Activated CD8-positive, alpha-beta T cell treated with anti-CD3 and anti-CD28 coated beads, Interleukin-2, amount 10 ng/mL, durations not matched to agents 7 days and 5 days (primary cell): ENCODE results near the gene CDH11. TPM values are rescaled to one million over a fixed set of nuclear protein-coding genes. Genes with fewer than 3 reads are reported as not detected.

Experiments
- ATAC-seq: fragments of 150-1000 bp; cut with Tn5 transposase; one replicate; pipeline ENCODE4 v1.10.0; 2021; ENCODE audit warnings: moderate library complexity
- CTCF ChIA-PET: fragments of 350-600 bp; sonication (Branson Sonifier 250); formaldehyde crosslinking; loops from one replicate; lab custom pipeline; 2021; ENCODE audit warnings: antibody characterized with exemption; lab: Charles Lee
- POLR2A ChIA-PET: fragments of 350-600 bp; sonication (Branson Sonifier 250); formaldehyde crosslinking; loops from one replicate; lab custom pipeline; 2021; ENCODE audit warnings: antibody characterized with exemption; lab: Charles Lee
- DNase-seq: peaks from one replicate; pipeline ENCODE4 v3.0.0-alpha.2; 2020
- H3K27ac Mint-ChIP-seq: one replicate; pipeline ENCODE4 v1.8.0; 2021; ENCODE audit warnings: mild to moderate bottlenecking, mixed read lengths
- H3K27me3 Mint-ChIP-seq: one replicate; pipeline ENCODE4 v1.8.0; 2021; ENCODE audit warnings: low read depth, mixed read lengths
- H3K36me3 Mint-ChIP-seq: one replicate; pipeline ENCODE4 v1.8.0; 2021; ENCODE audit warnings: low read depth, mixed read lengths
- H3K4me1 Mint-ChIP-seq: one replicate; pipeline ENCODE4 v1.8.0; 2021; ENCODE audit warnings: low read depth, mixed read lengths
- H3K4me3 Mint-ChIP-seq: one replicate; pipeline ENCODE4 v1.8.0; 2021; ENCODE audit warnings: mild to moderate bottlenecking, mixed read lengths
- H3K9me3 Mint-ChIP-seq: one replicate; pipeline ENCODE4 v1.8.0; 2022; ENCODE audit warnings: mixed read lengths; ENCODE audit not compliant: insufficient read depth
- total RNA-seq, 2 experiments: library from RNA; stranded (reverse); gene quantifications; one replicate each; pipeline ENCODE4 v1.2.3, GENCODE V29; 2021

The CDH11 gene
- total RNA-seq, 2 experiments from 2014 or later, result not detected

DNA sequence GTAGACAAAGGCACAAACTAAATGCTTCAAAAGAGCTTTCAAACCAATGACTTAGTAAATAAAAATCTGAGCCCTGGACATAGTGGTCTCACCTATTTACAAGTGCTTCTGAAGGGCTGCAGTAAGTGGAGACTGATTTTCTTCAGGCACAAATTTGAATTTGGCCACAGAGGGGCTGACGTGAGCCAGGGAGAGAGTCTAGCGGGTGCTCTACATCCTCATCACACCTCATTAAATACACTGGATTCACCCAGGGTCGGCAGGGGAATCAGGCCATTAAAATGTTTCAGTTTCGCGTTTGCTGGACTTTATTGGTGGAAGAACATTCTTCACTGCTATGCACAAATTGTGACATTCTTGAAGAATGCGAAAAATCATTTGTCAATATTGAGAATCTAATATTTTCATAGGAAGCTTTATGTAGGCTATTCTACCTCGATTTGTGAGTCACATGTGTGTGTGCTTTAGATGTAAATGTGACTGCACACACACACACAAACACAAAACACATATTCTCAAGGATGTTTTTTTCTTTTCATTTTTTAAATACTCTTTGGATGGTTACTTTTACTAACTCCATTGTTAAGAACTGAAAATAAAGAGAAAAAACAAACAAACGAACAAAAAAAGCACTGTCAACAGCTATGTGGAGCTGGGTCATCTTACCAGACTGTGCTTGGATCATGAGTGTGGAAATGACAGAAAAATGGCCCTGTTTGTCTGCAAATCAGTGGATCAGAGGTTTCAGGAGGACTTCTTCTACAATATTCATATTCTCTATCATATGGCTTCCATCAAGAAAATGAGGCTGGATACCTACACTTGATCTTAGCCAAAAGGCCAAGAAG, 58.9 kb downstream of the CDH11 start:
- no peak for ATAC-seq

DNA sequence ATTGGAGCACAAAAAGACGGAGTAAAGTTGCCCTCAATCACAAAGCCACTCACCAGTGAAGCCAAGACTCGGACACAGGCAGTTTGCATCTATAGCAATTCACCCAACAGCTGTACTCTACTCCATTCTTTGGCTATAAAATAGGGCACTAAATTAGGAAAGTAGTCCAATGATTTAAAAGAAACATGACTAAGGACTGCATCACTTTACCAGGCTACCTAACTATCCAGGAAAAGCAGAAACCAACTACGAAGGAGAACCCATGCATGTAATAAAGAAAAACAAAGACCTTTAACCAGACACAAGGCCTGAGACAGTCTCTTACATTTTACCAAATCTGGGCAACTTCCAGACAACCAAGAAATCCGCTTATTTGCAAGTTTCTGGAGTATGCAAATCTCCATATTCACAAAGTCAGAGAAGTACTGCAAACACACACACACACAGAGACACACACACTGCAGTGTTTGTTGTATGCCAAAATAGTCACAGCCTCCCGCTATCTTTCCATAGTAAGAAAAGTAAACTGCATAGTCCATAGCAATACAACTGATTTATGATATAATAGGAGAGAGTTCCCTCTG, 59.8 kb downstream of the CDH11 start:
- H3K27me3 Mint-ChIP-seq, result no peaks in the 10 kb centered on the region
- H3K9me3 Mint-ChIP-seq, result no peaks in the 10 kb centered on the region
- no peaks in the 10 kb centered on the region for H3K36me3 Mint-ChIP-seq
- DNase-seq (no peak), ATAC-seq (no peak)
- CTCF ChIA-PET, result no interaction called here
- H3K4me1 Mint-ChIP-seq, result no peaks in the 10 kb centered on the region
- H3K27ac Mint-ChIP-seq, result no peak overlapping the region
- POLR2A ChIA-PET, result no interaction called here
- H3K4me3 Mint-ChIP-seq, result no peak overlapping the region

More for the DNA sequence above, 58.9 kb downstream of the CDH11 start:
- CTCF ChIA-PET, result no interaction called here
- Mint-ChIP-seq H3K4me1 (no peaks in the 10 kb centered on the region), H3K27ac (no peak overlapping the region), H3K27me3 (no peaks in the 10 kb centered on the region), H3K9me3 (no peaks in the 10 kb centered on the region), H3K4me3 (no peak overlapping the region), H3K36me3 (no peaks in the 10 kb centered on the region)
- DNase-seq, result no peak
- POLR2A ChIA-PET, result no interaction called here

DNA sequence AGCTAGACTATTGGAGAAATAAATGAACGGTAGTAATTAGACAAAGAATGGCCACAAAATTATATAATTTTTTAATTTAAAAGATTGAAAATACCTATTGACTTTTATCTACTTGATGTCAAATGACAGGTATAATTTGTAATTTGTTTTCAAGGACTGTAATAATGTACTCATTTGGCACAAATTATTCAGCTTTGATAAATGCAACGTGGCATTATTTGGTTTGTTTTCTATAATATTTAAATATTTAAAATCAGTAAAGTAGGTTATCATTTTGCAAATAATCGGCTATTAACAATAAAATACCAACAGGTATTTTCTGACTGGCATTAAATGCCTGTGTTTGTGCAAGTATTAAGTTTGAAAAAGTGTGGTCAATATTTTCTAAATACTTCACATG, 60.6 kb downstream of the CDH11 start:
- Mint-ChIP-seq H3K27ac (no peak overlapping the region), H3K9me3 (no peaks in the 10 kb centered on the region)
- POLR2A ChIA-PET, result no interaction called here

DNA sequence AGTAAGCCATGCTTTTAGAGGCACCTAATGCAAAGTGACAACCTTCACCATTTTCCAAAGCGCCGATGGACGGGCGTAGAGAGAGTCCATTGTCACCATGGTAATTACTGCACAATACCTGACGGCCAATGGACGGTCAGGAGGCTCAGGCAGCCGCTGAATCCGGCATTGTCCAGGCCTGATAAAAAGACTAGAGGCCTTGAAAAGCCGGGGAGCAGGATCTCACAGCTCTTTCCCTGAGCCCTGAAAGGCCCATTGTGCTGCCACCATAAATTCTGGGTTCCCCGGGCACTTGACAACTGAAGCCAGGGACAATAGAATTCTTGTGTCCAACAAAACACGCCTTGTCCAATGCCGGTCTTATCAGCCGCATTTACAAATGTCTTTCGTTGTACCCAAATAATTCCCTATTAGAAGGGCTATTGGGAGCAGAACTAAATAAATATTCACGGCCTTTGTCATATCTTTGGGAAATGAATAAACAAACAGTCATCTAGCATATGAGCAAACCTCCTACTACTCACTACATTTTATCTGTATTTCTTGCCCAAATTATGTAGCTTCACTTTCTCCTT, 62.4 kb downstream of the CDH11 start:
- Mint-ChIP-seq H3K27me3 (no peaks in the 10 kb centered on the region), H3K4me1 (no peaks in the 10 kb centered on the region), H3K4me3 (no peak overlapping the region), H3K27ac (no peak overlapping the region), H3K36me3 (no peaks in the 10 kb centered on the region), H3K9me3 (no peaks in the 10 kb centered on the region)
- ATAC-seq, result no peak
- ChIA-PET CTCF (no interaction called here), POLR2A (no interaction called here)
- no peak for DNase-seq

More for the DNA sequence above, 60.6 kb downstream of the CDH11 start:
- Mint-ChIP-seq H3K27me3 (no peaks in the 10 kb centered on the region), H3K4me1 (no peaks in the 10 kb centered on the region), H3K4me3 (no peak overlapping the region), H3K36me3 (no peaks in the 10 kb centered on the region)
- CTCF ChIA-PET, result no interaction called here
- ATAC-seq (no peak), DNase-seq (no peak)

DNA sequence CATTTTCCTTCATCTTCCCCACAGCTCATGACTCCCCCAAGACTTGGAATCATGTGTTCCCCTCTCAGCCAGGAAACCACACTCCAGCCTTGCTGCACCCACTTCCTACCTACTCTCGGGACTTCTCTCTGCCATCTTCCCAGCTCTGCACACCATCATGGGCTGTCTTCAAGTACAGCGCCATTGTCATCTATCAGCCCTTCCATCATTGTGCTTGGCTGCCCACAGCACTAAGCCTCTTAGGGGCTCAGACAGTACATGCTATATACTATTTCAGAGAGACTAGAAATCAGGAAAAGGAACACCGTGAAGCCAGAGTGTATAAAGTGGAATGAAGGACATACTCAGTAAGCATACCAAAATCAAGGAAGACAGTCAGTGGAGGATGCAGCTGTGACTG, 64.7 kb downstream of the CDH11 start:
- POLR2A ChIA-PET, result no interaction called here
- no peak overlapping the region for H3K4me3 Mint-ChIP-seq
- no peak for DNase-seq
- H3K9me3 Mint-ChIP-seq, result no peaks in the 10 kb centered on the region
- no peak for ATAC-seq
- H3K36me3 Mint-ChIP-seq, result no peaks in the 10 kb centered on the region
- CTCF ChIA-PET, result no interaction called here
- H3K27ac Mint-ChIP-seq, result no peak overlapping the region
- H3K27me3 Mint-ChIP-seq, result no peaks in the 10 kb centered on the region
- H3K4me1 Mint-ChIP-seq, result no peaks in the 10 kb centered on the region

DNA sequence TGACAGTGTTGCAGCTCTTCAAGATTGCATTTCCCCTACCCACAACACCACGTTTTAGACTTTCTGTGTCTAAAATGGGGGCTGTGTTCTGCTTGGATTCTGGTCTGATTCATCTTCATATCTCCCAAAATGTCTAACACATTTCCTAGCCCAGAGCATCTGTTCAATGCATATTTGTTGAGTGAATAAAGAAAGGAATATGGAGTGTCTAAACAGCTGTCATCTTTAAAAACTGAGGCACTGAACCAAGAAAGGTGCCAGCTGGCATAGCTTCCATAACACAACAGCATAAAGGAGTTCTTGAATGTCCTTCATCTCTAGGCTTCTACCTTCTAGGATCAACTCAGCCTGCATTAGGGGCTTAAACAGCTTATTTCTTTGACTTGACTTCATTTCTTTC, 67.4 kb downstream of the CDH11 start:
- ATAC-seq (no peak), DNase-seq (no peak)
- POLR2A ChIA-PET, result no interaction called here
- no peak overlapping the region for H3K4me3 Mint-ChIP-seq
- CTCF ChIA-PET, result no interaction called here
- no peaks in the 10 kb centered on the region for H3K27me3 Mint-ChIP-seq
- H3K9me3 Mint-ChIP-seq, result no peaks in the 10 kb centered on the region
- no peaks in the 10 kb centered on the region for H3K36me3 Mint-ChIP-seq
- no peak overlapping the region for H3K27ac Mint-ChIP-seq
- H3K4me1 Mint-ChIP-seq, result no peaks in the 10 kb centered on the region

DNA sequence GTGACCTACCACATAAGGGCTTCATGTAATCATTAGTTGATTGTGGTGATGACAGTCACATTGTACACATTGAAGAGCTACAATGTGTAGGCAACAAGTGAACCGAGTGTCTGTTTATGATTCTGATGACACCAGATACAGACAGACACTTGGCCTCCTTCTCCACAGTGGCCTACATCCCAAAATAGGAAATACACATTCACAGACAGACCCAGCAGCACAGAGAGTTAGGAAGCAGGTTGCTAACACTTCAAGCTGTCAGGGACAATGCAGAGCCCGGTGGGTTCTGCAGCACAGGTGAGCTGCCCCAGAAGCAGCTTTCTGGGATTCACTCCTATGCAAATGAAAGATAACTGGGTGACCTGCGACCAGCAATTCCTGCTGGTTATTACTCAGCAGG, 72.2 kb downstream of the CDH11 start:
- ATAC-seq (no peak), DNase-seq (no peak)
- Mint-ChIP-seq H3K27ac (no peak overlapping the region), H3K4me1 (no peaks in the 10 kb centered on the region), H3K4me3 (no peak overlapping the region), H3K9me3 (no peaks in the 10 kb centered on the region), H3K36me3 (no peaks in the 10 kb centered on the region), H3K27me3 (no peaks in the 10 kb centered on the region)
- ChIA-PET CTCF (no interaction called here), POLR2A (no interaction called here)

DNA sequence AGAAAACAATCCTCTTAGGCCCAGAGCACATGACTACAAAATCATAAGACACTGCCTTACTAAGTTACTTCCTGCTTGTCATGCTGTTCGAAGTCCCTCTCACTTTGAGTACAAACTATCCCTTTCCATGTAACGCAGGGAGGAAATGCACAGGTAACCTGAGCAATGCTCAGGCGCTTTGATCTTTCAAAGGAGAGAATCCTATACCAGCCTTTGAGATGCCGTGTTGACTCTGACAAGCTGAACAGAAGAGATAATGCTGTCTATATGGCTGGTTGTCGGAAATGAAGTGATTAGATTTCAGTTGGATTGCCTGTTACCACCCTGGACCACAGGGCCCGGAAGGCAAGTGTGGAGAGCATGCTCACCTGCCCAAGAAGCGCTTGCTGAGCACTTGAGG, 75.9 kb downstream of the CDH11 start:
- Mint-ChIP-seq H3K9me3 (no peaks in the 10 kb centered on the region), H3K27ac (no peak overlapping the region), H3K4me1 (no peaks in the 10 kb centered on the region), H3K27me3 (no peaks in the 10 kb centered on the region), H3K4me3 (no peak overlapping the region), H3K36me3 (no peaks in the 10 kb centered on the region)
- DNase-seq, result no peak
- ChIA-PET CTCF (no interaction called here), POLR2A (no interaction called here)
- no peak for ATAC-seq

DNA sequence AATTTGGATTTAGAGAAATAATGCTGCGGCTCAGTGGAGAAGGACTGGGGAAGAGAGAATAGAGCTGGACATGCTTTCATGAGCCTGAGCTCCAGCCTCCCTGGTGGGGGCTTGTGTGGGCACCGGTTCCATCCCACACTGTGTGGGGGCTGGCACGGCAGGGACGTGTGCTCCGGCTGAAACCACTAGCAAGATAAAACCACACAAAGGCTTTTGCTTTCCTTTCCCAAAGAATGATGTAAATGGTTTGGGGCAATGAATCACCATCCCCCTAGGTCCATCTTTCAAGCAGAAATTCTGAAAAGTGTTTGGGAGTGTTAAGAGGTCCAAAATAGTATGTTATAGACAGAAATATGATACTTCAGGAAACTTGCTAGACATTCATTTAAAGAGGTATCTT, 77.0 kb downstream of the CDH11 start:
- ChIA-PET CTCF (no interaction called here), POLR2A (no interaction called here)
- ATAC-seq (no peak), DNase-seq (no peak)
- Mint-ChIP-seq H3K36me3 (no peaks in the 10 kb centered on the region), H3K4me3 (no peak overlapping the region), H3K27me3 (no peaks in the 10 kb centered on the region), H3K4me1 (no peaks in the 10 kb centered on the region), H3K27ac (no peak overlapping the region), H3K9me3 (no peaks in the 10 kb centered on the region)

DNA sequence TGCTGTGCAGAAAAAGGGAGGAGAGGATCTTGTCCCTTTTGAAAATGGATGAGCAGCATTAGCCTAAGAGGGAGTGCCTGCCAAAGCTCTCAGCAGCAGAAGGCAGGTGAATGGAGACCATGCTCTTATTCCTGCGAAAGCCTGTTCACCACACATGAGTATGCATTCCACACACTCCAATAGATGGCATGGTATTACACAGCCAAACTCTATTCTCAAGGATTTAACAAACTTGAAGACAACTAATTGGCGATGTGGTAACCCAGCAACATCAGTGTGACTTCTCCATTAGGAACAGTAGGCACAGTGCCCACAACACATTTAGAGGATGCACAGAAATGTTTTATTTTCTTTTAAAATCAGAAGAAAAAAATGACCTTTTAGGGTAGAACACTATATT, 77.8 kb downstream of the CDH11 start:
- H3K27me3 Mint-ChIP-seq, result no peaks in the 10 kb centered on the region
- DNase-seq, result no peak
- ATAC-seq, result no peak
- CTCF ChIA-PET, result no interaction called here
- no peaks in the 10 kb centered on the region for H3K4me1 Mint-ChIP-seq
- H3K9me3 Mint-ChIP-seq, result peaks cover 3% of the 10 kb centered on the region
- H3K36me3 Mint-ChIP-seq, result no peaks in the 10 kb centered on the region
- no peak overlapping the region for H3K4me3 Mint-ChIP-seq
- H3K27ac Mint-ChIP-seq, result no peak overlapping the region
- POLR2A ChIA-PET, result no interaction called here

DNA sequence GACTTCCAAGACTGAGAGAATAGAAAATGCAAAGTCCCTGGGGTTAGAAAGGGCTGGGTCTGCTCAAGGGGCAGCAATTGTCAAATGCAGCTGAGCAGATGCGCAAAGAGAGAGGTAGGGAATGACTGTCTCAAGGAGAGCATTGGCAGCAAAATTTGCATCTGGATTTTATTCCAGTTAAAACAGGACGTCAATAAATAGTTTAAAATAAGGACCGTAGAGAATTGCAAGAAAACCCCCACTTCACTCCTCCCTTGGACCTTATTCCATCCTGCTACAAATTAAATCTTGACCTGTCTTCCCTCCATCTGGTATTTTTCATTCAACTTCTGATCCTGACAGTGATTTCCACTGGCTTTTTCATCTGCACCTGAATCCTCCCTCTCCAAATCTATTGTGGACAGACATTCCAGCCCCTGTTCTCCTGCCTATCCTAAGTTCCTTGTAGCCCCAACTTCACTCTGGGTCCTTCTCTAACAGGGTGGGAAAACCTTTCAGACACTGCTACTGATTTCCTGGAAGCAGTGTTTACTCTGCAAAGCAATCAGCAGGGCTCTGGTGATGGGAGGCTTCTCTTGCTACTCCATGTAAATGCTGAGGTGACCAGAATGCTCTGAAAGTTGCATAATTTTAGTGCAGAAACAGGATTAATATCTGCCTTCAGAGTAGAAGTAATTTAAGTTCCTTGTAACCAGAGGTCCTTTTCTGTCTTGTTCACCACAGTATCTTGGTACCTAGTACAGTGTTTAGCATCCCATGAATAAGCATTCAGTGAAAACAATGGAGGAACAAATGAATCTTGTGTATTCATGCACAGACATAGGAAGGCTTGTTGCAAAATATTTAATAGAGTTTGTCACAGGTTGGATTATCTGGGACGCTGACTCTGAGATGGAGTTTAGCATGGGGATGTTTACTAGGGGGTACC, 79.2 kb downstream of the CDH11 start:
- Mint-ChIP-seq H3K4me1 (no peaks in the 10 kb centered on the region), H3K4me3 (no peak overlapping the region), H3K9me3 (peaks cover 6% of the 10 kb centered on the region), H3K27me3 (no peaks in the 10 kb centered on the region), H3K27ac (no peak overlapping the region), H3K36me3 (no peaks in the 10 kb centered on the region)
- CTCF ChIA-PET, result no interaction called here
- DNase-seq (no peak), ATAC-seq (no peak)
- POLR2A ChIA-PET, result no interaction called here

DNA sequence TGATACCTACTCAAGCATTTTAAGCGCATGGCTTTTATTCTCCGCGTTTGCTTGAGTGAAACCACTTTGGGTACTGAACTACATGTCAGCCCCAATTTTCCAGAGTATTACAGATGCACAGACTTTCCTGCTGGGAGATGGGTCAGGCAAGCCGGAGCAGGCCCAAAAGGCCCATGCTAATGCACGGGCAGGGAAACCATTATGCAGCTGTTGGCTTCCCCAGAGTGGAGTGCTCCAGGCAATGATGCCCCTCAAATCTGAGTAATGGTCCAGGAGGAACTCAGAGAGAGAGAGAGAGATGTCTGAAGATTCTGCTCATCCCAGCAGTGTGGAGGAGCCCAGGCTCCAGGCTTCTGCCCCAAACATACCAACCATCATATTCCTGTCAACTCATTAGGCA, 80.2 kb downstream of the CDH11 start:
- no peak overlapping the region for H3K27ac Mint-ChIP-seq
- ATAC-seq (no peak), DNase-seq (no peak)
- peaks cover 6% of the 10 kb centered on the region for H3K9me3 Mint-ChIP-seq
- no peaks in the 10 kb centered on the region for H3K27me3 Mint-ChIP-seq
- no peak overlapping the region for H3K4me3 Mint-ChIP-seq
- H3K4me1 Mint-ChIP-seq, result no peaks in the 10 kb centered on the region
- no peaks in the 10 kb centered on the region for H3K36me3 Mint-ChIP-seq
- CTCF ChIA-PET, result no interaction called here
- POLR2A ChIA-PET, result no interaction called here
